ENCODE measurements around the gene EIF5A2.

EIF5A2 gene

GRCh38 chr3:170862618-170863374 is 45.6 kb downstream of the EIF5A2 start:
- FAIRE-seq (no peak), DNase-seq (ENCODE audit: low spot score) (no peak)

- DNase-seq (ENCODE audit: low spot score) (no peak), FAIRE-seq (no peak)
Measured at GRCh38 chr3:170858599-170858998, 49.8 kb downstream of the EIF5A2 start.

- FAIRE-seq = no peak
- DNase-seq (ENCODE audit: low spot score) = no peak
Measured at GRCh38 chr3:170852324-170852723, 56.1 kb downstream of the EIF5A2 start.

DNA sequence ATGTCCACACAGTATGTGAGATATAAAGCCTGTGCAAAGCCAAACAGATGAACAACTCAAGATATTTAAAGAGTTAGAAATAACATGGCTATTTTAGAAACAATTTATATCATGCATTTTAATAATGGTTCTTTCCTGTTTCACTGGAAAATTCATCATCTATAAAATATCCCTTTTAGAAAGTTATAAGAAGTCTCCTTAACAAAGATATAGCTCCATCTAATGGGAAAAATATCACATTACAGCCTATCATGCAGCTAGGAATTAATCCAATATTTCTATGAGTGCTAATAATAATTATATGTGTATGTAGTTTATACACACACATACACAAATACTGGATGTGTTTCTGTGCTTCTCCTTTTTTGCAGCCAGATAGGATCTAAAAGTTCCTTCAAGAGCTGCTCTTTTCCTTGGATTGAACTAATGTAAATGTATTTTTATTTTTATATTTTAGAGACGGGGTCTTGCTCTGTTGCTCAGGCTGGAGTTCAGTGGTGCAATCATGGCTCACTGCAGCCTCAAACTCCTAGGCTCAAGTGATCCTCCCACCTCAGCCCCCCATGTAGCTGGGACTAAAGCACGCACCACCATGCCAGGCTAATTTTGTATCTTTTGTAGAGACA is 60.0 kb downstream of the EIF5A2 start:
- DNase-seq (ENCODE audit: low spot score) (no peak), FAIRE-seq (no peak)

- DNase-seq (ENCODE audit: low spot score) (no peak), FAIRE-seq (no peak)
Measured at GRCh38 chr3:170844377-170844776, 64.1 kb downstream of the EIF5A2 start.

DNA sequence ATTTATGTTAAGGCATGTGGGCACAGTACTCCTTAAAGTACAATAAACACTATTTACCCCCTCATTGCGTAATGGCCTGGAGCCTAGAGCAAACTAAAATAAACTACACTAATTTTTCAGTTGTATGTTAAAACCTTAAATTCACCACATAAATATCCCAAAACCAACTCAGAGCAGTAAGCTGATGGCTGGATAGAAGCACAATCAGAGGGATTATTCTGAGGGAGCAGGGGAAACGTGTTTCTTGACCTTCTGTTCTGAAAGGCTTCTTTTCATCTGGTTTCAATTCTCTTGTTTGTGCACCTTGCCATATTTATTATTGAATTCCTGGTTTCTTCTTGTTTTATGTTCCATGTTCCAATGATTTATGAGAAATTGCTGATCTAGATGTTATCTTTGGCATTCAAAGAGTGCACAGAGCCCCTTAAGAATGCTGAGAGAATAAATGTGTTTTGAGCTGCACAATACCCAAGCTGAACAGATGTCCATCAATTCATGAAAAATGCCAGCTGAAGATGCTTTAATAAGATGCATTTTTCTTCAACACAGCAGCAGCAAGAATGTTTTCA is 68.1 kb downstream of the EIF5A2 start:
- FAIRE-seq (no peak), DNase-seq (ENCODE audit: low spot score) (no peak)

- FAIRE-seq (no peak), DNase-seq (ENCODE audit: low spot score) (no peak)
Measured at GRCh38 chr3:170839518-170840100, 68.8 kb downstream of the EIF5A2 start.

All from urothelium cell line (cell line).